H1 (cell line): ENCODE results near the gene GGA3. TPM values are rescaled to one million over a fixed set of nuclear protein-coding genes. Genes with fewer than 3 reads are reported as not detected.

ENCODE experiments used
- CTCF ChIA-PET: fragments of 300-600 bp; sonication (Branson Sonifier 250); formaldehyde crosslinking; loops from one replicate; lab custom pipeline; 2021; ENCODE audit not compliant: partially characterized antibody; lab: Charles Lee
- POLR2A ChIA-PET: fragments of 300-600 bp; sonication (Branson Sonifier 250); formaldehyde crosslinking; loops from one replicate; lab custom pipeline; 2021; ENCODE audit warnings: inconsistent platforms; ENCODE audit not compliant: partially characterized antibody; lab: Charles Lee
- DNase-seq, 2 experiments: peaks; one replicate each; pipeline versions ENCODE4 v3.0.0 to v3.0.0-alpha.2; 2010 to 2022; ENCODE audit warnings: low spot score in 2 of 2, low read depth in 1 of 2, mixed read lengths in 1 of 2
- FAIRE-seq: peaks from 2 replicates; lab custom pipeline; 2011; peaks lifted over from hg19 to GRCh38; lab: Jason Lieb, UNC
- H2AFZ ChIP-seq: 2 replicates; pipeline ENCODE4 v1.8.1; 2012; ENCODE audit warnings: low read length, inconsistent platforms
- H2AK5ac ChIP-seq: 2 replicates; pipeline ENCODE4 v1.6.1; 2013; ENCODE audit warnings: low read depth, low read length
- H2BK120ac ChIP-seq: replicated peaks from 2 replicates; pipeline ENCODE3; 2013; ENCODE audit warnings: low read depth, low read length, inconsistent platforms
- H2BK12ac ChIP-seq: 2 replicates; pipeline ENCODE4 v1.6.1; 2013; ENCODE audit warnings: low read depth, low read length
- H2BK15ac ChIP-seq: 2 replicates; pipeline ENCODE4 v1.6.1; 2013; ENCODE audit warnings: low read length
- H2BK20ac ChIP-seq: 2 replicates; pipeline ENCODE4 v1.6.1; 2013; ENCODE audit warnings: low read length
- H2BK5ac ChIP-seq: 2 replicates; pipeline ENCODE4 v1.6.1; 2013; ENCODE audit warnings: low read depth, low read length
- H3K14ac ChIP-seq: 2 replicates; pipeline ENCODE4 v1.6.1; 2013; ENCODE audit warnings: inconsistent platforms; ENCODE audit not compliant: insufficient read length
- H3K18ac ChIP-seq: 2 replicates; pipeline ENCODE4 v1.6.1; 2013; ENCODE audit warnings: low read length; ENCODE audit errors: extremely low read depth
- H3K23ac ChIP-seq: 2 replicates; pipeline ENCODE4 v1.6.1; 2013; ENCODE audit warnings: inconsistent platforms; ENCODE audit not compliant: insufficient read length
- H3K23me2 ChIP-seq: 2 replicates; pipeline ENCODE4 v1.6.1; 2013; ENCODE audit warnings: low read depth, low read length
- H3K27ac ChIP-seq: 2 replicates; pipeline ENCODE4 v1.6.1; 2011; ENCODE audit warnings: low read depth, low read length, inconsistent platforms
- H3K27me3 ChIP-seq, 4 experiments: replicated peaks in 1 of 4; 1 replicate in 1 of 4; 2 replicates in 3 of 4; pipeline versions ENCODE4 v1.6.1 to v1.8.1; 2011 to 2013; ENCODE audit warnings: low read length in 3 of 4, mild to moderate bottlenecking in 3 of 4, inconsistent platforms in 2 of 4, mixed read lengths in 2 of 4, moderate library complexity in 1 of 4; ENCODE audit not compliant: control insufficient read depth in 3 of 4, insufficient read depth in 3 of 4; ENCODE audit errors: extremely low read depth in 1 of 4
- H3K36me3 ChIP-seq, 4 experiments: 2 replicates each; pipeline versions ENCODE4 v1.6.1 to v1.8.1; 2011 to 2013; ENCODE audit warnings: mild to moderate bottlenecking in 4 of 4, low read length in 3 of 4, moderate library complexity in 2 of 4, control low read depth in 1 of 4, inconsistent platforms in 1 of 4; ENCODE audit not compliant: insufficient read depth in 4 of 4, control insufficient read depth in 2 of 4
- H3K4ac ChIP-seq: replicated peaks from 2 replicates; pipeline ENCODE3; 2013; ENCODE audit warnings: low read length, low read depth, mixed read lengths, inconsistent platforms; ENCODE audit not compliant: insufficient read length
- H3K4me1 ChIP-seq, 4 experiments: replicated peaks in 1 of 4; 1 replicate in 1 of 4; 2 replicates in 3 of 4; pipeline versions ENCODE4 v1.6.1 to v1.8.1; 2011 to 2013; ENCODE audit warnings: low read length in 3 of 4, inconsistent platforms in 2 of 4, mixed read lengths in 1 of 4; ENCODE audit not compliant: insufficient read depth in 4 of 4, control insufficient read depth in 3 of 4
- H3K4me2 ChIP-seq, 2 experiments: 2 replicates each; pipeline versions ENCODE4 v1.6.1 to v1.8.1; 2011 to 2013; ENCODE audit warnings: low read depth in 2 of 2, low read length in 2 of 2, control low read depth in 1 of 2, inconsistent platforms in 1 of 2, mild to moderate bottlenecking in 1 of 2; ENCODE audit not compliant: insufficient read depth in 1 of 2
- H3K4me3 ChIP-seq, 4 experiments: fragments of 200-600, 300-600 bp in 1 of 4; sonication (generic), shearing (Covaris generic), sonication (Bioruptor Twin) in 1 of 4; 2 replicates each; pipeline versions ENCODE4 v1.5.1 to v1.8.1; 2011 to 2016; ENCODE audit warnings: low read length in 4 of 4, low read depth in 3 of 4, control low read depth in 2 of 4, inconsistent platforms in 2 of 4, mild to moderate bottlenecking in 2 of 4, mixed read lengths in 1 of 4, moderate library complexity in 1 of 4; ENCODE audit not compliant: insufficient read depth in 2 of 4; ENCODE audit errors: extremely low read depth in 1 of 4
- H3K56ac ChIP-seq: replicated peaks from 2 replicates; pipeline ENCODE3; 2013; ENCODE audit warnings: low read depth, mild to moderate bottlenecking, mixed read lengths, low read length, inconsistent platforms; ENCODE audit not compliant: insufficient read length
- H3K79me1 ChIP-seq: 2 replicates; pipeline ENCODE4 v1.6.1; 2013; ENCODE audit warnings: low read depth, low read length, control low read depth
- H3K79me2 ChIP-seq, 2 experiments: 2 replicates each; pipeline versions ENCODE4 v1.6.1 to v1.8.1; 2012 to 2013; ENCODE audit warnings: low read length in 2 of 2, mild to moderate bottlenecking in 2 of 2, inconsistent platforms in 1 of 2; ENCODE audit not compliant: insufficient read depth in 2 of 2, control insufficient read depth in 1 of 2
- H3K9ac ChIP-seq, 4 experiments: replicated peaks in 1 of 4; 1 replicate in 1 of 4; 2 replicates in 3 of 4; pipeline versions ENCODE4 v1.6.1 to v1.8.1; 2011 to 2013; ENCODE audit warnings: low read depth in 3 of 4, low read length in 3 of 4, control low read depth in 2 of 4, mild to moderate bottlenecking in 2 of 4, moderate library complexity in 2 of 4, inconsistent platforms in 1 of 4; ENCODE audit errors: extremely low read depth in 1 of 4
- H3K9me3 ChIP-seq, 2 experiments: 2 replicates each; pipeline versions ENCODE4 v1.6.1 to v1.8.1; 2012 to 2013; ENCODE audit warnings: mild to moderate bottlenecking in 2 of 2, moderate library complexity in 2 of 2, control low read depth in 1 of 2, inconsistent platforms in 1 of 2, low read depth in 1 of 2, low read length in 1 of 2, mixed read lengths in 1 of 2; ENCODE audit not compliant: insufficient read depth in 2 of 2
- H4K20me1 ChIP-seq, 2 experiments: replicated peaks in 1 of 2; 2 replicates each; pipeline versions ENCODE3 to v1.8.1; 2011 to 2013; ENCODE audit warnings: inconsistent platforms in 2 of 2, low read length in 2 of 2, mild to moderate bottlenecking in 1 of 2; ENCODE audit not compliant: insufficient read depth in 2 of 2, control insufficient read depth in 1 of 2
- H4K5ac ChIP-seq: 2 replicates; pipeline ENCODE4 v1.6.1; 2013; ENCODE audit warnings: low read length, low read depth, mixed read lengths, inconsistent platforms; ENCODE audit not compliant: insufficient read length
- H4K8ac ChIP-seq: 2 replicates; pipeline ENCODE4 v1.8.0; 2013; ENCODE audit warnings: mild to moderate bottlenecking, moderate library complexity, low read length, inconsistent platforms; ENCODE audit not compliant: insufficient read depth; ENCODE audit errors: extremely low read depth
- H4K91ac ChIP-seq: replicated peaks from 2 replicates; pipeline ENCODE3; 2013; ENCODE audit warnings: low read length, mixed read lengths, inconsistent platforms; ENCODE audit not compliant: insufficient read length
- E2F6 ChIP-seq: IDR thresholded peaks from 2 replicates; pipeline ENCODE4 v1.6.1; 2012; ENCODE audit warnings: inconsistent platforms
- KDM5A ChIP-seq: fragments of 200-600 bp; IDR thresholded peaks from 2 replicates; pipeline ENCODE4 v1.7.1; 2012; ENCODE audit warnings: mild to moderate bottlenecking, low read length, inconsistent platforms, mixed read lengths
- PHF8 ChIP-seq: fragments of 200-600 bp; sonication (generic); conservative IDR thresholded peaks from 2 replicates; pipeline ENCODE4 v1.7.1; 2012; ENCODE audit warnings: low read depth, mild to moderate bottlenecking, inconsistent platforms, low read length, moderate library complexity
- WGBS, 2 experiments: shearing (Covaris generic) in 1 of 2; methylation state at CpG; one replicate each; pipeline versions ENCODE4 v1.1.6 to v1.1.7; 2013 to 2015; ENCODE audit warnings: low lambda C conversion rate in 2 of 2, mixed read lengths in 2 of 2, inconsistent platforms in 1 of 2, low coverage in 1 of 2, missing lambda C conversion rate in 1 of 2; ENCODE audit not compliant: insufficient replicate concordance in 2 of 2, insufficient coverage in 1 of 2, insufficient read length in 1 of 2; ENCODE audit errors: extremely low coverage in 1 of 2, missing lambda C conversion rate in 1 of 2; 5-methylcytosine and 5-hydroxymethylcytosine counted together
- polyA plus RNA-seq, 7 experiments: library from polyadenylated mRNA; depleted of rRNA in 3 of 7; stranded (reverse) in 5 of 7; unstranded in 2 of 7; fragments of >200 nt in 5 of 7; fragments of 200-250 nt in 2 of 7; gene quantifications; 1 replicate in 5 of 7; 2 replicates in 1 of 7; 4 replicates in 1 of 7; pipeline versions ENCODE4 v1.2.1 to v1.2.3, GENCODE V29; 2011 to 2013; ENCODE audit warnings: missing spikeins in 2 of 7, mixed read lengths in 2 of 7
- total RNA-seq: library from RNA; stranded (reverse); fragmentation: NEBNext Ultra II Directional; extraction: Animal tissue kit (Norgen Biotek cat#: 25700); gene quantifications from 2 replicates; pipeline ENCODE4 v1.2.1, GENCODE V29; 2021

Gene GGA3
- total and polyA plus RNA-seq, 2 of the 8 experiments (the other 6 are each of a cell fraction or from before 2014, with no cell fraction given) = 40.6 to 60.0 TPM

DNA sequence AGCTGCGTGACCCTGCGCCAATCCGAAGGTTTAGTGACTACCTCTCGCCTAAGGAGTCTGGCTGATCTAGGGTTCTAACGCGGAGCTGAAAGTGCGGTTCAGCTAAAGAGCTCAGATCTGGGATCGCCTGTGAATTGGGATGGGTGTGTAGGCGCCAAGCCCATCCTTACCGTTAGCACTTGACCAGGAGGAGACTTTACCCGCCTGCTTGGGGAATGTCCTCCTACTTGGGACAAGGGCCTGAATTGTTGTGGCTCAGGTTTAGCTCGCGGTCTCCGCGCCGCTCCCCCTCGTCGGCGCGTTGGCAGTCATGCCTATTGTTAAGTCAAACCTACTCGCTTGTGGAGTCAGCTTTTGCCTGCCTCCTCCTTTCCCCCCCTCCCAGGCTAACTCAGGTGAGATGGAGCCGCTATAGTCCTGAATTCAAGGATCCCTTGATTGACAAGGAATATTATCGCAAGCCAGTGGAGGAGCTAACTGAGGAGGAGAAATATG is 753 bp upstream of the GGA3 start:
- POLR2A ChIA-PET = interaction anchor here (0.8 to 4.7 kb wide), 30 partner anchors 9 to 523 kb away, joined by 3 to 62 read pairs (median 4); partner anchors contain the start of genes JPT1, MIF4GD, MRPL58 and NUP85

More for the DNA sequence above, 753 bp upstream of the GGA3 start:
- Histone ChIP-seq H3K4me2 (peak overlapping the region; percentile 84 to 94), H2BK5ac (peak overlapping the region; percentile 99), H2BK20ac (no peak overlapping the region), H4K8ac (peak overlapping the region; percentile 99), H2AFZ (peak overlapping the region; percentile 45; the same call in 1 of the 2 replicates), H4K20me1 (peaks cover 2 to 9% of the 10 kb centered on the region in 2 experiments), H2BK12ac (peak overlapping the region; percentile 45; the same call in 1 of the 2 replicates), H3K23me2 (peaks cover 12% of the 10 kb centered on the region), H4K5ac (peak overlapping the region; percentile 98), H2AK5ac (peak overlapping the region; percentile 7; the same call in 1 of the 2 replicates), H3K9ac (peak overlapping the region; percentile 90 to 100 (median 98)), H2BK120ac (no peak overlapping the region), H3K79me1 (peaks cover 9% of the 10 kb centered on the region), H3K4ac (peak overlapping the region; percentile 23), H3K56ac (peak overlapping the region; percentile 57), H3K79me2 (peaks cover 12 to 41% of the 10 kb centered on the region in 2 experiments), H3K4me1 (peaks cover 0 to 6% (median 3%) of the 10 kb centered on the region in 4 experiments; a peak in 4 of 7 replicates), H3K4me3 (peak overlapping the region; percentile 89 to 99 (median 94)), H3K27me3 (no peaks in the 10 kb centered on the region), H3K14ac (no peak overlapping the region), H4K91ac (no peak overlapping the region), H3K27ac (peak overlapping the region; percentile 99), H3K23ac (no peak overlapping the region), H2BK15ac (0 out of 2 replicates have a peak overlapping the region, but pooled peaks have one; percentile 10), H3K9me3 (no peaks in the 10 kb centered on the region), H3K18ac (peak overlapping the region; percentile 88; the same call in 1 of the 2 replicates), H3K36me3 (peaks cover 12 to 33% (median 25%) of the 10 kb centered on the region in 4 experiments)
- DNase-seq (no peak), FAIRE-seq (no peak)
- 2% methylated on average over 21 of the region's 23 CpGs; no CpG with 5 or more reads in 1 of the 2 experiments for WGBS, 2 experiments
- CTCF ChIA-PET = interaction anchor here (0.6 to 21.2 kb wide), 19 partner anchors 8 to 237 kb away, joined by 3 to 369 read pairs (median 4); partner anchors contain the start of genes MIF4GD, SLC25A19 and TMEM94
- no peak for TF ChIP-seq E2F6
- TF ChIP-seq KDM5A = peak; percentile 82; the same call in 1 of the 2 replicates
- 0 out of 2 replicates have a peak, but pooled peaks have one; percentile 27 for TF ChIP-seq PHF8
